ENCODE data around the gene ANKS1B. TPM values are rescaled to one million over a fixed set of nuclear protein-coding genes. Genes with fewer than 3 reads are reported as not detected.

ANKS1B gene
- total and polyA plus RNA-seq, 11 donors: 0.62 to 5.8 (median 1.8) TPM

GRCh38 chr12:99910342-99910741, 74.4 kb downstream of the ANKS1B start:
- H3K4me3 ChIP-seq: no peak overlapping the region
- TF ChIP-seq CTCF (IDR thresholded peaks at IDR 0.05) (no peak), POLR2A (IDR thresholded peaks at IDR 0.05) (no peak)
- peaks cover 0 to 9% (median 0%) of the 10 kb centered on the region in 12 donors for H3K4me1 ChIP-seq
- no peaks in the 10 kb centered on the region for H3K36me3 ChIP-seq
- H3K27me3 ChIP-seq: no peaks in the 10 kb centered on the region
- peak overlapping the region in 5 of 12 donors; percentile 0 to 70 (median 41) for H3K27ac ChIP-seq
- 56 to 75% (median 68%) methylated on average over 1 of the region's 1 CpG for WGBS, 4 donors
- DNase-seq (no peak), ATAC-seq (peak in 1 of 4 donors; percentile 26)
- intact Hi-C loops (cut with DNase I): no loop called here
- no peaks in the 10 kb centered on the region for H3K9me3 ChIP-seq

GRCh38 chr12:99906786-99907579, 77.8 kb downstream of the ANKS1B start:
- H3K4me1 ChIP-seq: peaks cover 0 to 9% (median 0%) of the 10 kb centered on the region in 12 donors
- 51 to 85% (median 78%) methylated on average over 4 of the region's 4 CpGs for WGBS, 4 donors
- no peaks in the 10 kb centered on the region for H3K9me3 ChIP-seq

GRCh38 chr12:99901181-99901580, 83.6 kb downstream of the ANKS1B start:
- no peaks in the 10 kb centered on the region for H3K27me3 ChIP-seq
- H3K4me1 ChIP-seq: no peaks in the 10 kb centered on the region
- peak in 1 of 4 donors; percentile 18 for ATAC-seq
- TF ChIP-seq CTCF (IDR thresholded peaks at IDR 0.05): no peak
- no peaks in the 10 kb centered on the region for H3K36me3 ChIP-seq
- H3K4me3 ChIP-seq: no peak overlapping the region
- no peaks in the 10 kb centered on the region for H3K9me3 ChIP-seq
- intact Hi-C loops (cut with DNase I): no loop called here
- 34 to 43% (median 36%) methylated on average over 2 of the region's 2 CpGs for WGBS, 4 donors
- no peak overlapping the region for H3K27ac ChIP-seq
- no peak for DNase-seq

More at GRCh38 chr12:99906786-99907579, 77.8 kb downstream of the ANKS1B start:
- ATAC-seq: no peak
- Histone ChIP-seq H3K4me3 (no peak overlapping the region), H3K27me3 (no peaks in the 10 kb centered on the region), H3K27ac (no peak overlapping the region), H3K36me3 (no peaks in the 10 kb centered on the region)
- intact Hi-C loops (cut with DNase I): no loop called here
- DNase-seq: no peak
- TF ChIP-seq POLR2A (IDR thresholded peaks at IDR 0.05) (no peak), CTCF (IDR thresholded peaks at IDR 0.05) (no peak)

- DNase-seq: no peak
- Histone ChIP-seq H3K9me3 (no peaks in the 10 kb centered on the region), H3K27me3 (no peaks in the 10 kb centered on the region), H3K36me3 (no peaks in the 10 kb centered on the region), H3K4me1 (no peaks in the 10 kb centered on the region), H3K27ac (no peak overlapping the region), H3K4me3 (no peak overlapping the region)
- 72 to 89% (median 87%) methylated on average over 5 of the region's 5 CpGs for WGBS, 4 donors
- ATAC-seq: no peak
- intact Hi-C loops (cut with DNase I): no loop called here
- no peak for TF ChIP-seq POLR2A (IDR thresholded peaks at IDR 0.05)
- TF ChIP-seq CTCF (IDR thresholded peaks at IDR 0.05): no peak
These were observed 86.1 kb downstream of the ANKS1B start for GRCh38 chr12:99898645-99899044.
